8988T (cell line): Measurements from ENCODE around the gene PLCB2.

Source experiments
- DNase-seq: peaks from one replicate; pipeline ENCODE4 v3.0.0; 2011

PLCB2 gene

DNA sequence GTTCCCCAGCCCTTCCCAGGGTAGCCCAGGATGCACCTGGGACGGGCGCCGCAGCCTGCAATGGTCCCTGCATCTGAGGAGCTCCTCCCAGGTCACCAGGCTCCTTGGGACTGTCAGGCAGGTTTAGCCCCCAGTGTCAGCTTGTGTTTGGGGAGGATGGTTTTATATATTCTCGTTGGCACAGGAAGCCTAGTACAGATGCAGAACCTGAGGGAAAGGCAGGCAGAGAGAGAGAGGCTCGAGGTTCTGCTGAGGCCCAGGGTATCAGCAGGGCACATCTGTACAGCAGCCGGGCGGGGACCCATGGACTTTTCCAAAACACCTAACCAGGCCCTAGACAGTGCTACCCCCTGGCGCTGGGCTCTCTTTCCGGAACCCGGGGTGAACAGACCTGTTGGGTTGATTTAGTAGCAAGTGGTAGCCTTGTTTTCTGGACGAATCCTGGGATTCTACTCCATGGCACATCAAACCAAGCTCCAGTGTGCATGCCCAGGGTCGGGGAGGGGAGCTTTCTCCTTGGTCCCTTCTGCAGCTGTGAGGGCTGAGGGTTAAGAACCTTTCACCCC lies 60.2 kb downstream of the PLCB2 start:
- no peak for DNase-seq

DNA sequence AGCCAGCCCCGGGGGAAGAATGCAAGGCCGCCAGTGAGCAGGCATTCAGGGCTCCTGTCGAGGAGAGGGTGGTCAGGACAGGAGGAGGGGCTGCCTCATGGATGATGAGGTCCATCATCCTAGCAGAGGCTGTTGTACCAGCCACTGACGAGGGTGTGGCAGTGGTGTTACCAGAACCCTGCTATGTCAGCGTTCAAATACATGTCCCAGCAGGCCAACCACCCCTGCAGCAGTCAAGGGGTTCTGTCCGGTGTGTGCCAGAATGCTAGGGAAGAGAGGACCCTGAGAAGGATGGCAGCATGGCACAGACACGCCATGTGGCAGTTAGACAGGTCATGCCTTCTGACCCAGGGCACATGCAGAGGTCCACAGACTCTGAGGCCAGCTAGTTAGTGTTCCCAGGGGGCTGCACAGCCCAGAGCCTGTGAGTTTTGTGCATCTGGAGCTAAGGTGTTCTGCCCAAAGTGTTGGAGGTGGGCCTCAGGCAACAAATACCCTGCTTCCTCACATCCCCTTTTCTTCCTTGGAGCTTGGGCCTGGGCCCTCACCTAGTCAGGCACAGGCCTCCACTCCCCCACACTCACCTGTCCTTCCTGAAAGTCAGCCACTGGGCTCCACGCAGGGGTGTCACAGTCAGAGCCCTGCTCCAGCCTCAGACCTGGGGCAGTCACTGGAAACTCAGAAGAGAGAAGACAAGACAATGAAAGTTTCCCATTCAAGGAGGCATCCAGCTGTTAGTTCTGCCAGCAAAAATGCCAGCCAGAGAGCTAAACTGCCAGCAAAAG lies 61.0 kb downstream of the PLCB2 start:
- DNase-seq: no peak

DNA sequence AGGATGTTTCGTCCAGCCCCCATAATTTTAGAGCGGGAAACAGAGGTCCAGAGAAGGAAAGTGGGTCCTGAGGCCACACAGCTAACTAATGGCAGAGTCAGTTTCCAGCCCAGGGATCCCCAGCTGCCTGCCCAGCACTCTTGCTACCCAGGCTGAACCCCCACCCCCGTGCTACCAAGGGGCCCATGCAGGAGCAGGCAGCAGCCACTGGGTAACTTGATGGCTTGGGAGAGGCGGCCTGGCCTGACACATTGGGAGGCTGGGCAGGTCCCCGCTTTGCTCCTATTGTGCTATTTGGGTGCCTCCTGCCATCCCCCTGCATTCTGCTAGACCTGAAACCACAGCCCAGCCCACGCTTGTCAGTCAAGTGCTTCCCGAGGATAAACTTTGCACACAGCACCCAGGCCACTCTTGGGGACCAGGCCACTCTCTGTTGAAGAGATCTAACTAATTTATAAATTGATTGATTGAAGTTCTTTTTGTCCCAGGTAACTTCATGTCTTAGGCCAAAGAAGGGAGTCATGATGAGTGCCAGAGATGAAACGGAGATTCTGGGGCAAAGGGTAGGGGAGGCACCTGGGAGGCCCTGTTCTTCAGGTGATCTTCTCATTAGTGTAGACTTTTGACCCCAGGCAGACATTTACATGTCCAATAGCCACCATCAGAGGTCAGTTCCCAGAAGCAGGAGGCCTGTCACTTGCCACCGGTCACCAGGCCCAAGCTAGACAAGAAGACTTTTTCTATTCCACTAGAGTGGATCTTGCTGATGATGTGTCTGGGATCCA lies 61.9 kb downstream of the PLCB2 start:
- no peak for DNase-seq

GRCh38 chr15:40244961-40245523 lies 62.7 kb downstream of the PLCB2 start:
- no peak for DNase-seq

DNA sequence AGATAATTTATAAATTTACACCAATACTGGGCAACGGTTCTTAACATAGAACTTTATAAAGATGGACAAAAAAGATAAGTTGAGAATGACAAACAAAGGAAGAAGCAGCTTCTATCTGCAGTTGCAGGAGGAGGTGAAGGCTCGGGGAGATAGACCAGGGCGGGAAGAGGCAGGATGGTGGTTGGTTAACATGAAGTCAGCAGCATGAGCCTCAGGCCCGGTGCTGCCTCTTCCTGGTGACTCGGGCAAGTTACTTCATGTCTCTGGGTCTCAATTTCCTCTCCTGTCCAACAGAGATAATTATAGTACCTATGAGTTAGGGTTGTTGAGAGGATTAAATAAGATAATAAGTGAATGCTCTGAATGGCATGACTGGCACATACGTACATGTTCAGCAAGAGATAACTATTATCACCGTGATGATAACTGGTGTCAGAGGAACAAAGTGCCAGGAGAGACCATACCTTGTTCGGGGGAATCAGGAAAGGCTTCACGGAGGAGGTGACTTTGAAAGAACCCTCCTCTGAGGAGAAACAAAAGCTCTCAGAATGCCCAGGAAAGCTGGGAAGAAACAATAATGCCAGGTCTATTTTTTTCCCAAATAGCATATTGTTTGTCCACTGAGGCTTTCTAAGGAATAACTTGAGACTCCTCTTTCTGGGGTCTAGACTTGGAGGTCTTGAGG lies 64.5 kb downstream of the PLCB2 start:
- DNase-seq: no peak

DNA sequence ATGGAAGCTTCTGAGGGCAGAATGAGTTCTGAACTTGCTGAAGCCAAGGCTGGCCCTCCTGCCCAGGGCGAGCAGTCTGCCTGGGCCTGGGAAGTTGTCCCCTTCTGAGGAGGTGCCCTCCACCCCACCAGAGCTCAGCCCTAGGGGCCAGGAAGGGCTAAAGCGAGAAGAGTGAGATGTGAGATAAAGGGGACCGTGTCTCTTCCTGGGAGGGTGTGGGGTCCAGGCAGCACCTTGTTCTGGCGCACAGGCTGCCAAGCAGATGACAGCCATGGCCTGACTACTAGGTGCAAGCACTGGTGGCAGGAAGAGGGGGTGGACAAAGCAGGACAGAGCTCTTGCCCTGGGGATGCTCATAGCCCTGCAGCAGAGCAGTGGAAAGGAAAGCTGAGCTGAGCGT lies 65.1 kb downstream of the PLCB2 start:
- no peak for DNase-seq

- no peak for DNase-seq
These were observed 65.5 kb downstream of the PLCB2 start for GRCh38 chr15:40242213-40242599.

DNA sequence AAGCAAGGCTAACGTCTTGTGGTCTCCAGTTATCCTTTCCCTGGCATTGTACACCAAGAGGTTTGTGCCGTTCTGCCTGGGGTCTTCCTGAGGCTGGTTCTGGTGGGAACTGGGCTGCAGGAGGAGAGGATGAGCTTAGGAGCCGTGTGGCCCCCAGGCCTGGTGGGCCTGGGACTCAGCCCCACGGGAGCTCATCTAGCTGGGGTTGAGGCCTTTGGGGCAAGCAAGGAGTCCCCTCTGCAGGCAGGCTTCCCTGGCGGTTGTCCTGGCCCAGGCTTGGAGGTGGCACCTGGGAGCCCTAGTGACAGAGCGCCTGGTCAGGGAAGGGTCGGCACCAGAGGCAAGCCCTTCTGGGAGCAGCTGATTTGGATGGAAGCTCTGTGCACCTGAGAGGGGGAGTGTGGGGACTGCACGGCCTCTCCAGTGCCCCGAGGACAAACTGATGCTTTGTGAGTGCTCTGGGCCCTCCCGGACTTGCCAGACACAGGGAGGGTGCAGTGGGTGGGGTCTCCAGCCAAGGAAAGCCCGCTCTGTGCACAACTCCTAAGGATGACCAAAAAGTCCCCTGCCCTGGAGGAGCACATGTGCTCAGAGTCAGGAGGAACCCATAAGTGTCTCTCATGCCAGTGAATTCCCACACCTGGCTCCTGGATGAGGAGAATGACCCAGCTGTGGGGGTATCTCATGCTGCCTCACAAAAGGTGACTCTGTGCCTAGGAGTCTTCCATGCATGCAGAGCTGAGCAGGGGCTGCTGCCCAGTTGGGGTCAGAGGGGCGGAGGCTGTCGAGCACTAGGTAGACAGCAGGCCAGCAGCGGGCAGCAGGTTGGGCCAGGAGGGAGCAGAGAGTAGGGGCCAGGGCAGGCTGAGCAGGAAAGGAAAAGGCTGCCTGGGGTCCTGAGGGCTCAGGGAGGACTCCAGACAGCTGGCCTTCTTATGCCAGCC lies 66.2 kb downstream of the PLCB2 start:
- no peak for DNase-seq

- no peak for DNase-seq
These were observed 67.0 kb downstream of the PLCB2 start for GRCh38 chr15:40240619-40241221.

DNA sequence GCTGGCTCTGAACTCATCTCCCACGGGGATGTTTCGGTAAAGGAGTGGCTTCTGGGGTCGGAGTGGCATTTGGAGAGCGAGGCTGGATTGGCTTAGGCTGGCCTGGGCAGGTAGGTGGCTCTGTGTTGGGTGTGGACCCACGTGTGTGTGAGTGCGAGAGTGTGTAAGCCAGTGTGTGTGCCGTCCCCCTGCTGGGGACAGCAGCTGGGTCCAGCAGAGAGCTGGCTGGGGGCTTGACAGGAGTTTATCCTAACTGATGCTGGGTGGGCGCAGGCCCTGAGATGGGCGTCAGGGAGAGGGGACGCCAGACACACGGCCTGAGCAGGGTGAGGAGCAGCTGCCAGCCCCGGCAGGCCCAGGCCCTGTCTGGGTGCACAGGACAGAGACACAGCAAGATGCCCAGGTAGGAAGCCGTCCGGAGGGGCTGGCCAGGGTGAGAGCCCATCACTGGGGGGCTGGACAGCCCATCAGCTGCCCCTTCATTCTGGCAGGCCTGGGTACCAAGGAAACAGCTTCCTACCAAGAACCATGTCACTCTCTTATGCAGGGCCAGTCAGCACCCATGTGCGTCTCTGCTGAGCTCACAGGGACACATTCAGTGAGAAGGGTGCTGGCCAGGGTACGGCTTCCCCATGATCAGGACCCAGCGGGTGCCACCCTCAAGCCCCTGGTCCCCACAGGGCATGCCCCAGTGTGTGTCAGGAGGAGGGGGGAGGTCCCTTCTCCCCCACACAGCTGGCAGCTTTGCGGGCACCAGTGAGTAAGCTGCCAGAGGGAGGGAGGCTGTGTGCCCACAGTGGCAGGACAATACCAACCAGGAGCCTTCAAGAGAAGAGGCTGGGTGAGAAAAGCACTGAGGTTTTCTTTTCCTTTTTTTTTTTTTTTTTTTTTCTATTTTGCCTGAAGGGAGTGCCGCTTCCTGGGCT lies 67.8 kb downstream of the PLCB2 start:
- no peak for DNase-seq

- DNase-seq: no peak
These were observed 68.4 kb downstream of the PLCB2 start for GRCh38 chr15:40239404-40239692.

DNA sequence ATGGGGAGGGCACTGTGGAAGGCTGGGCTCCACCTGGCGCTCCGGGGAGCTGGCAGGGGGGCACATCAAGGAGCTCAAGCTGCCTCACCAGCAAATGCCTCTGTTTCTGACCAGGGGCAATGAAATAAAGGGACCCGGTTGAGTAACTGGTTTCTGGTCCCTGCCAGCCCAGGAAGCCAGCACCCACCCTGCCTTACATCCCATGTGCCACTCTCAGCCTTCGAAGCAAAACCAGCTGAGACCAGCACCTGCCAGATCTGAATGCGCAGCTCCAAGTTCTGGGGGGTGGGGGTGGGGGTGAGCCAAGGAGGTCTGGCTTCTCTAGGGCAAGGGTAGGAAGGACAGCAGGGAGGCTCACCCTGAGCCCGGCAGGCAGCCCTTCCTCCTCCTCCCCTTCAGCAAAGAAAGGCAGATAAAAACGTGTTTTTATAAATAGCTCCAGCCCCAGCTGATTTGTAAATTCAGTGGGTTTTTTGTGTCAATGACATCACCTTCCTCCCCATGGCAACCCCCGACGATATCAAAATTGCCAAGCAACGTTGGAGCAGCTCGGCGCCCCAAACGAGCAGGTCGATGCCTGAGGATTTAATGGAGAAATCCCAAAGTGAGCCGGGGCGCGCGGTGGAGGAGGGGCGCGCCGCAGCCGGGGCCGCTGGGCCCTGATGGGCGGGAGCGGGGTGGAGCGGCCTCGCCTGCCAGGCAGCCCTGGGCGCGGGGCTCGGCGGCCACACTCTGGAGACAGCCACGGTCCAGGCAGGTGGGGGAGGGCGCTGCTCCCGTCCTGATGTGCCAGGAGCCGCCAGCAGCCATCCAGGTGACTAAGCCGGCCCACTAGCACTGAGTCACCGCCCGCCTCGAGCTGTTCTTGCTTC lies 69.0 kb downstream of the PLCB2 start, which contains the start of gene PAK6:
TSS of gene PAK6 (plus strand) at position 532 of the 872 bp plus-strand sequence. CDS start 25,723 bp downstream, outside the sequence.
- DNase-seq: peak; percentile 78
